ENCODE measurements around the gene UCN. TPM values are rescaled to one million over a fixed set of nuclear protein-coding genes. Genes with fewer than 3 reads are reported as not detected.
A peak's percentile ranks its signal among the peaks of the same experiment; 100 is the strongest.
"Not testable (repeated sequence)": the region's sequence is repeated elsewhere in the genome, so short reads cannot be mapped to it uniquely, and the experiment has no call there.

Gene UCN
- total and polyA plus RNA-seq, 10 of the 15 experiments (the other 5 are each of a cell fraction or from before 2014, with no cell fraction given) = 0.10 to 3.8 (median 1.1) TPM; not detected in 1

DNA sequence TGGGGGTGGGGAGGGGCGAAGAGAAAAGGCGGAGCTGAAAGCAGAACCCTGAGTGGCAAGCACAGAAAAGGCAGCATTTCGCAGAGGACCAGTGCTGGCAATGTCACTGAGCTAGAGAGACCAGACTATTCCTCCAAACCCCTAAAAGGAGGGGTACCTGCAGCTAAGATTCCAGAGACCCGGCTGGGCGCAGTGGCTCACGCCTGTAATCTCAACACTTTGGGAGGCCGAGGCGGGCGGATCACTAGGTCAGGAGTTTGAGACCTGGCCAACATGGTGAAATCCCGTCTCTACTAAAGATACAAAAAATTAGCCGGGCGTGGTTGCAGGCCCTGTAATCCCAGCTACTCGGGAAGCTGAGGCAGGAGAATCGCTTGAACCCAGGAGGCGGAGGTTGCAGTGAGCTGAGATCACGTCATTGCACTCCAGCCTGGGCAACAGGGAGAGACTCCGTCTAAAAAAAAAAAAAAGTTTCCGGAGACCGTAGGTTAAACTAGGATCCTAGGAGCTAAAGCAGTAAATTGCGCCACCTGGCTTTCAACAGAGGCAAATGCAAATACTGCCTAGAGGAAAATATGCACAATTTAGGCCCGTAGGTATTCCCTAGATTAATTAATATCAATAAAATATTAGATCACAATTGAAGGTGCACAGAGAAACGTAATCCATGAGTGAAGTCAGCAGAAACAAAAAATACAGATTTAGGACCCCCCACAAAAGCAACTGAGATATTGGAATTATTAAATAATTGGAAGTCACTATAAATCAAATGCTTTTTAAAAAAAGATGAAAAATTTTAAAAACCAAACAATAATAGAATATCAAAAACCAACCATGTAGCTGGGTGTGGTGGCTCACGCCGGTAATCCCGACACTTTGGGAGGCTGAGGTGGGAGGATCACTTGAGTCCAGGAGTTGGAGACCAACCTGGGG, 4.9 kb downstream of the UCN start (continued):
- TF ChIP-seq, protein P1, sequence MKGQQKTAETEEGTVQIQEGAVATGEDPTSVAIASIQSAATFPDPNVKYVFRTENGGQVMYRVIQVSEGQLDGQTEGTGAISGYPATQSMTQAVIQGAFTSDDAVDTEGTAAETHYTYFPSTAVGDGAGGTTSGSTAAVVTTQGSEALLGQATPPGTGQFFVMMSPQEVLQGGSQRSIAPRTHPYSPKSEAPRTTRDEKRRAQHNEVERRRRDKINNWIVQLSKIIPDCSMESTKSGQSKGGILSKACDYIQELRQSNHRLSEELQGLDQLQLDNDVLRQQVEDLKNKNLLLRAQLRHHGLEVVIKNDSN (IDR thresholded peaks at IDR 0.05; ENCODE audit: borderline replicate concordance, extremely low read length, insufficient read depth, low read depth, low read length) = no peak
- TF ChIP-seq POU2F2 (IDR thresholded peaks at IDR 0.05; ENCODE audit: borderline replicate concordance, low read depth, low read length) = peak; percentile 90; the same call in 2 of the 3 replicates
- 0 out of 2 replicates have a peak, but pooled peaks have one; percentile 19 for TF ChIP-seq CREB1 (IDR thresholded peaks at IDR 0.05; ENCODE audit: low read depth)
- TF ChIP-seq NFYB (IDR thresholded peaks at IDR 0.05; ENCODE audit: insufficient read depth, low read depth, low read length) = no peak
- TF ChIP-seq RAD21 (IDR thresholded peaks at IDR 0.05; ENCODE audit: insufficient read depth, low read depth, low read length) = peak; percentile 72
- TF ChIP-seq SMC3 (IDR thresholded peaks at IDR 0.05; ENCODE audit: borderline replicate concordance, low read length) = peak; percentile 57; the same call in 1 of the 2 replicates
- peak; percentile 91 for TF ChIP-seq ZNF384 (IDR thresholded peaks at IDR 0.05; ENCODE audit: borderline replicate concordance, low read depth, low read length)
- TF ChIP-seq NBN (IDR thresholded peaks at IDR 0.05) = 0 out of 2 replicates have a peak, but pooled peaks have one; percentile 47
- peak; percentile 57; the same call in 1 of the 2 replicates for TF ChIP-seq IKZF1 (conservative IDR thresholded peaks at IDR 0.05)
- TF ChIP-seq GATAD2B (conservative IDR thresholded peaks at IDR 0.05; ENCODE audit: low read depth) = no peak
- no peak for TF ChIP-seq TAF1 (IDR thresholded peaks at IDR 0.05; ENCODE audit: borderline replicate concordance, low read depth, low read length)
- TF ChIP-seq NR2C1 (IDR thresholded peaks at IDR 0.05) = no peak
- TF ChIP-seq, protein P2, sequence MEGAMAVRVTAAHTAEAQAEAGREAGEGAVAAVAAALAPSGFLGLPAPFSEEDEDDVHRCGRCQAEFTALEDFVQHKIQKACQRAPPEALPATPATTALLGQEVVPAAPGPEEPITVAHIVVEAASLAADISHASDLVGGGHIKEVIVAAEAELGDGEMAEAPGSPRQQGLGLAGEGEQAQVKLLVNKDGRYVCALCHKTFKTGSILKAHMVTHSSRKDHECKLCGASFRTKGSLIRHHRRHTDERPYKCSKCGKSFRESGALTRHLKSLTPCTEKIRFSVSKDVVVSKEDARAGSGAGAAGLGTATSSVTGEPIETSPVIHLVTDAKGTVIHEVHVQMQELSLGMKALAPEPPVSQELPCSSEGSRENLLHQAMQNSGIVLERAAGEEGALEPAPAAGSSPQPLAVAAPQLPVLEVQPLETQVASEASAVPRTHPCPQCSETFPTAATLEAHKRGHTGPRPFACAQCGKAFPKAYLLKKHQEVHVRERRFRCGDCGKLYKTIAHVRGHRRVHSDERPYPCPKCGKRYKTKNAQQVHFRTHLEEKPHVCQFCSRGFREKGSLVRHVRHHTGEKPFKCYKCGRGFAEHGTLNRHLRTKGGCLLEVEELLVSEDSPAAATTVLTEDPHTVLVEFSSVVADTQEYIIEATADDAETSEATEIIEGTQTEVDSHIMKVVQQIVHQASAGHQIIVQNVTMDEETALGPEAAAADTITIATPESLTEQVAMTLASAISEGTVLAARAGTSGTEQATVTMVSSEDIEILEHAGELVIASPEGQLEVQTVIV (IDR thresholded peaks at IDR 0.05; ENCODE audit: borderline replicate concordance, partially characterized antibody) = no peak
- no peak for TF ChIP-seq MTA2 (IDR thresholded peaks at IDR 0.05; ENCODE audit: low read depth)
- no peak for TF ChIP-seq BHLHE40 (IDR thresholded peaks at IDR 0.05; ENCODE audit: borderline replicate concordance in 1 of 2, low read depth in 2 of 2, low read length in 1 of 2)

GRCh38 chr2:27300606-27301005, 7.6 kb downstream of the UCN start:
- H3K4me1 ChIP-seq (ENCODE audit: control insufficient read depth, insufficient read depth, low read length); BruUV-seq (replicated peaks); H3K36me3 ChIP-seq (ENCODE audit: control insufficient read depth in 2 of 2, insufficient read depth in 2 of 2, low read length in 1 of 2); H3K9me3 ChIP-seq (replicated peaks; ENCODE audit: control insufficient read depth, insufficient read depth, low read length); in situ Hi-C loops (cut with MboI); H4K20me1 ChIP-seq (ENCODE audit: control insufficient read depth, insufficient read depth); SMC1A ChIA-PET (ENCODE audit: uncharacterized antibody, unreplicated experiment); H3K27me3 ChIP-seq (replicated peaks in 1 of 2; ENCODE audit: control insufficient read depth in 2 of 2, insufficient read depth in 2 of 2, low read length in 1 of 2); FAIRE-seq; H2AFZ ChIP-seq (ENCODE audit: control insufficient read depth, low read depth, low read length); POLR2A ChIA-PET; ATAC-seq; H3K79me2 ChIP-seq (ENCODE audit: control insufficient read depth, insufficient read depth, low read length); H3K4me2 ChIP-seq (ENCODE audit: control insufficient read depth, insufficient read depth); H3K27ac ChIP-seq (ENCODE audit: control insufficient read depth, insufficient read depth); H3K9ac ChIP-seq (ENCODE audit: control insufficient read depth, insufficient read depth, low read length); DNase-seq (ENCODE audit: low read depth, low spot score); H3K4me3 ChIP-seq: not testable (repeated sequence)
- ChIA-PET CTCF (interaction anchor here (0.6 to 4.0 kb wide), 12 partner anchors 8 to 485 kb away, joined by 3 to 51 read pairs (median 4); partner anchors contain the start of genes MPV17 and TRIM54), RAD21 (ENCODE audit: unreplicated experiment) (interaction anchor here (1.1 to 3.5 kb wide), 2 partner anchors 20 to 130 kb away, joined by 4 to 25 read pairs; partner anchors contain the start of gene TRIM54)
- WGBS (ENCODE audit: insufficient coverage, insufficient replicate concordance, low lambda C conversion rate, missing lambda C conversion rate) = 55% methylated on average over 4 of the region's 4 CpGs
- intact Hi-C loops (cut with micrococcal nuclease; ENCODE audit: unreplicated experiment) = loop anchor here (5.0 kb wide), 1 partner anchor 338 kb away; no protein-coding TSS in a partner anchor

Data from GM12878 (cell line).